Activated naive CD4-positive, alpha-beta T cell treated with Interleukin-2 at 50 U/mL for 16 hours (primary cell): ENCODE data around the gene PIP5K1C.
"Not testable (repeated sequence)": the region's sequence is repeated elsewhere in the genome, so short reads cannot be mapped to it uniquely, and the experiment has no call there.

ENCODE experiments used
- DNase-seq: peaks from one replicate; pipeline ENCODE4 v3.0.0-alpha.2; 2020

Gene PIP5K1C

GRCh38 chr19:3672993-3673392 lies 27.3 kb downstream of the PIP5K1C start:
- no peak for DNase-seq

GRCh38 chr19:3672575-3672948 lies 27.7 kb downstream of the PIP5K1C start:
- no peak for DNase-seq

DNA sequence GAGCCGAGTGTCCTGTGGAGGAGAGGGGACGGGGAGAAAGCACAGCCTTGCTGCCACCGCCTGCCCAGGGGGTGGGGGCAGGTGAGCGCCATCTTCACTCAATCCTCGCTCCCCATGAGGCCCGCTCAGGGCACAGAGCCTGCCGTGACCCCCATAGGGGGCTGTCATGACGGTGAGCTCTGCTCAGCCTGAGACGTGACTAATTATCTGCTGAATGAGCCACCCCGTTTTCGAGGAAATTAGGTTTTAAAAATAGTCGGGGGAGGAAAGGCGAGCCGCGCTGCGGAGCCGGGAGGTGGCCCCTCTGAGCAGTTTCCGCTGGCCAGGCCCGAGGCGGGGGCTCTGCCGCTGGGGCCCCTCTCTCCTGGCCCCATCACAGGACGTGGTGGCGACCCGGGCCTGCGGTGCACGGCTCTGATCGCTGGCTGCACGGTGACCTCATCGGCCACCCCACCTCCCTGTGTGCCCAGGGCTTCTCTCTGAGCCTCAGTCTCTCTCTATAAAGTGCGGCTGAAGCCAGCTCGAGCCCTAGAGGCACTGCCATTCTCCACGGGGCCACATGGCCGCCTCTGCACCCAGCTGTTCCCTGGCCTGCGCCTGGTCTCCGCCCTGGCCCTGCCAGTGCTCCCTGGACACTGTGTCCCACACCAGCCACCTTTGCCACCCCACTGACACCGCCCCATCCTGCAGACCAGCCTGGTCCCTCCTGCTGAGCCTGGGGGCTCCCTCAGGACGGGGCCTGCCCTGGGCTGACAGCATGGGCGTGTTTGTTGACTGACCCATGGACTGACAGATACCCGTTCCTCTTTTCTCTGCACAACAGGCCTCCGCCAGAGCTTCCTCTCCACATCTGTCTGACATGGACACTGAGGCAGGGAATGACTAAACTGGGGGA lies 28.3 kb downstream of the PIP5K1C start:
- peak; percentile 29 for DNase-seq

DNA sequence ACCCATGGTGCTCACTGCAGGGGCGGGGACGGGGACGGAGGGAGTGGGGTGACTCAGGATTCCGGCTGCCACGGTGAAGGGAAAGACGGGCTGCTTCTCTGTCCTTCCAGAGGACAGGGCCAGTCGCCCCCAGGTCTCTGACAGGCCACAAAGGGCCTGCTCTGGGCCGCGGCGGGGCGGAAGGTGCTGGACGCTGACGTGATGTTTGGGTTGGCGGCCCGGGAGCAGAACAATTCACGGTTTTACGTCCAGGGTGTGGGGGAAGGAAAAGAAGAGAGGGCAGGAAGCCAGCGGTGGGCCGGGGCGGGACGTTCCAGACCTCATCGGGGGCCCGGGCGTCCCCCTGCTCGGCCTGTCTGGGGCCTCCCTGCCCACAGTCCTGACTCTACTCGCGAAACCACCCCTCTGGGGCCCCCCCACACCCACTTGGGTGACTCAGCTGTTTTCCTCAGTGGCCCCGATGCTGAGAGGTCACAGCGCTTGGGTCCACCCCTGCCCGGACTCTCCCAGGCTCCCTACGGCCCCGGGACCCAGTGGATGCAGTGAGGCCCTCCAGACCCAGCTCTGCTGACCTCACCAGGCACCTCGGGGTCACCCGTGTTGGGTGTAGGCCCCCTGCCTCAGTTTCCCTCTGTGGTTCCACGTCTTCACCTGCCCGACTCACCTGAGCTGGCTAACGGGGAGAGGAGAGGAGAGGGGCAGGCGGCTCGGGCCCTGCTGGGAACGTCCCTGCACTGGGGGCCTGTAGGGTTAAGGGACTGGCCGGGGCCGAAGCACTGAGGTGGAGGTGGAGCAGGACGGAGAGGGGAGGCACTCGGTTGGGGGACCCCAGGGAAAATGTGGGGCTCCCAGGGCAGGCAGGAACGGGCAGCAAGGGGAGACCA lies 29.2 kb downstream of the PIP5K1C start:
- peak; percentile 57 for DNase-seq

- no peak for DNase-seq
These were observed 30.1 kb downstream of the PIP5K1C start for GRCh38 chr19:3669947-3670795.

GRCh38 chr19:3669082-3669946 lies 31.0 kb downstream of the PIP5K1C start:
- no peak for DNase-seq

- no peak for DNase-seq
These were observed 31.8 kb downstream of the PIP5K1C start for GRCh38 chr19:3668331-3669081.

GRCh38 chr19:3667766-3668165 lies 32.5 kb downstream of the PIP5K1C start:
- no peak for DNase-seq

DNA sequence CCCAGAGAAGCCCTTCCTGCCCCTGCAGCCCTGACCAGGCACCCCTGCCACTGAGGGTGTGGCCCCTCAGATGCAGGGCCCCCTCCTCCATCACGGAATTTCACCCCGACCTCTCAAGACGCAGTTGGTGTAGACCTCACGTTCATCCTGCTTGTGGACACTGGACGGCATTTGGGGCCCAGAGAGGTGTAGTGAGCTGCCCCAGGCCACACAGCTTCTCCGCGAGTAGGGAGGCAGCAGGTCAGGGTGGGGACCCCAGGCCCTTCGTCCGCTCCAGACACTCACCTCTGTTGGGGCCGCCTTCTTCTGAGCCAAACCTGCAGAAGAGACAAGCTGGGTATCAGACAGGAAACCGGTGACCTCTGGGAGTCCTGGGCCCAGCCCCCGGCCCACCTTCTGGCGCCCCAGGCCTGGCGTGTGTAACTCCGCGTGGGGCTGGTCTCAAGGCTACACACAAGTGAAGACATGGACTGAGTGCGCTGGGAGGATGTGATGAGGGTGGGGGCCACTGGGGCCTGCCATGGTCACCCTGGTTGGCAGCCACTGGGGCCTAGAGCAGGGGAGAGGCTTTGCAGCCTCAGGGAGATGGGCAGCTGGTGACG lies 33.1 kb downstream of the PIP5K1C start:
- DNase-seq, result no peak

GRCh38 chr19:3666545-3666856 lies 33.8 kb downstream of the PIP5K1C start:
- DNase-seq, result not testable (repeated sequence)

DNA sequence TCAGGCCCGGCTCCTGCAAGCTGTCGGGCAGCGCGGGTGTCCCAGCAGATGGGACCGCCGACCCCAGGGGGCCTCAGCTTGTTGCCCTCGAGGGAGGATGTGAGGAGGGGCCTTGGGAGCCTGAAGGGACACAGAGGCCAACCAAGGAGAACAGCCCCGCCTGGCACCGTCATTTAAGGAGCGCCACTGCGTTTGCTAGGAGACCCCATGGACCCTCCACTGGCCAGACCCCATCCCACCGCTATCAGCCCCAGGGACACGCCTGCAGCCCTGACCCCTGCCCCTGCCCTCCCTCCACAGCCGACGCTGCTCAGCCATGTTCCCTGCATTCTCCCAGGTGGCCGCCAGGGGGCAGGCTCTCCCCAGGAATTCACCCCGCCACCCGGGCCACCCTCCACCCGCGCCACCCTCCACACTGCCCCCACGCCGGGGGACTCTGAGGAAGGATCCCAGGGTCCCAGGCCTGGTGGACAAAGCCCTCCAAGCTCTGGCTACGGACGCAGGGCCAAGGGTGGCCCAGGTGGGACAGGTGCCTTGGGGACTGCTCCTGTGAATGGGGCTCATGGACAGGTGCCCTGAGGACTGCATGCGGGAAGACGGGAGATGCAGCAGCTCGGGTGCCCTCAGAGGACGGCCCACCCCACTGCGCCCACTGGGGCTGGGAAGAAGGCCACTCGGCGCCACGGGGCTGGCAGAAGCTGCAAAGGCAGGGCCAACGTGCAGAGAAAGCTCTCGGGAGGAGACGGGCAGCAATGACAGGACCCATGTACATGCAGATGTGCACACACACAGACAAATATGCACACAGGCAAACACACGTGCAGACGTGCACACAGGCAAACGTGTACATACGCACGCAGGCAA lies 34.4 kb downstream of the PIP5K1C start:
- peak; percentile 77 for DNase-seq

DNA sequence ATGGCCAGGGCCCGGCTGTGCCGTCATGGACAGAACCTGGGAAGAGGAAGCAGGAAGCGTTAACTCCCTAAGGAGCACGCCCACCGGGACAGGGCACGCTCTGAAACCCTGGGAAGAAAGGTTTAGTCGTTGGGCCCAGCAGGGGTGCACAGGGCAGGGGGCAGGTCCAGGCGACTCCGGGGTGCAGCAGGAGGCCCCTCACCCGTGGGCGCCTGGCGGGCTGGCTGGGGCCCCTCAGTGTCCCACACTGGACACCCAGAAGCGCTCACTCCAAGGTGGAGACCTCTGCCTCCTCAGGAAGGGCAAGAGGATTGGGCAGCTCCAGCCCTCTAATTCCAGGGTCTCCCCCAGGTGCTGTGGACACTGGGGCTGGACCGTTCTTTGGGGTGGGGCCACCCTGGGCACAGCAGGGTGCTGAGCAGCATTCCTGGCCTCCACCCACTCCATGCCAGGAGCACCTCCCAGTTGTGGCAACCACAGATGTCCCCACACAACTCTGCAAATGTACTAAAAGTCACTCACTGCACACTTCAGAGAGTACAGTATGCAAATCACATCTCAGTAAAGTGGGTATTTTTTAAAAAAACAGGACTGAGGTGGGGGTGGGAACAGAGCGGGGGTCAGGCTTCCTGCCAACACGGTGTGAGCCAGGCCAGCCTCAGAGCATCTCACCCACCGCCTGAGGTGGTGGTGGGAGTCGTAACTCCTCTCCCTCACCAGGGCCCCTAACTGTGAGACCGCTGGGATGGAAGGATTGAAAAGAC lies 35.2 kb downstream of the PIP5K1C start:
- DNase-seq, result no peak

DNA sequence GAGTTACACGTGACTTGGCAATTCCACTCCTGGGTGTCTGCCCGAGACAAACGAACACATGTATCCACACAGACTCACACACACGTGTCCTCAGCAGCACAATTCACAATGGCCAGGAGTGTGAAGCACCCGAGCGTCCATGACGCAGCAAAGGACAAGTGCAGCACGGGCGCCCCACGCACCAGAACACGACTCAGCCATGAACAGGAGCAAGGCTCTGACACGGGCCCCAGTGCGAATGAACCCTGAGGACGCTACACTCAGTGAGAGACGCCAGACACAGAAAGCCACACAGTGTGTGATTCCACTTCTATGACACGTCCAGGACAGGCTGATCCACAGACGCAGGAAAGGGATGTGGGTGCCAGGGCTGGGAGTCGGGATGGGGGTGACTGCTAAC lies 36.4 kb downstream of the PIP5K1C start:
- DNase-seq, result no peak

DNA sequence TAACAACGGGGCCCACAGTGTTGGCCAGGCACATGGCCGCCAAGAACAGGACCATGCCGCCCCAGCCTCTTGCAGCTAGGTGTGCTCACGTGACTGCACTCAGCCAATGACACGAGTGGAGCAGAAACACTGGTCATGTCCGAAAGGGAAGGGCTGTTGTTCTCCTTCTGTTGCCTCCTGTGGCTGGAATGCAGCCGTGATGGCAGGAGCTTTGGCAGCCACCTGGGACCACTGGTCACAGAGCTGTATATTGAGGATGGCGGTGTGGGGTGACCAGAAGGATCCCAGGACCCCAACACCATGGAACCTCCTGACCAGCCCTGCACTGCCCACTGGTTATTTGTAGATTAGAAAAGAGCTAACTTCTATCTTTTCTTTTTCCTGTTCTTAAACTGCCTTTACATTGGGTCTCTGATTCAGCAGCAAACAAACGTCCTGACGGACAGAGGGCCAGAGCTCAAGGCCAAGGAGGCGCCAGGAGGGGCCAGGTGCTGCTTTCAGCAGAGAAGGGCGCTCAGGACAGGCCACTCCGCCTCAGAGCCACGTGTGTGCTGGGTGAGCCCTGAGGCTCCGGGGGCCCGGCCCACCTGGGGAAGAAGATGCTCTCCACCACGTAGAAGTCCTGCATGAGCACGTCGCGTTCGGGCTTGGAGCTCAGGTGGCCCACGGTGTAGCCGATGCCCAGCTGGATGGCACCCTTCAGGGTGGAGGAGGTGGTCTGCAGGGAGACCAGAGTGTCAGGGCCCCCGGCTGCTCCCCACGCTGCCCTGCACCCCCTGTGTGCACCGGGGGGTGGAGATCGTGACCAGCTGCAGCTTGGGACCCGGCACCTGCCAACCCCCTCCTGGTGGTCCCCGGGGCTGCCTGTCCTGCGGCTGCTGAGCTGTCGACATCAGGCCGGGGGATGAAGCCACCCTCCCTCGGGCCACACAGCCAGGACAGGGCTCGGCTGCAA lies 38.7 kb downstream of the PIP5K1C start:
- DNase-seq, result no peak

- no peak for DNase-seq
These were observed 39.6 kb downstream of the PIP5K1C start for GRCh38 chr19:3660493-3661219.

DNA sequence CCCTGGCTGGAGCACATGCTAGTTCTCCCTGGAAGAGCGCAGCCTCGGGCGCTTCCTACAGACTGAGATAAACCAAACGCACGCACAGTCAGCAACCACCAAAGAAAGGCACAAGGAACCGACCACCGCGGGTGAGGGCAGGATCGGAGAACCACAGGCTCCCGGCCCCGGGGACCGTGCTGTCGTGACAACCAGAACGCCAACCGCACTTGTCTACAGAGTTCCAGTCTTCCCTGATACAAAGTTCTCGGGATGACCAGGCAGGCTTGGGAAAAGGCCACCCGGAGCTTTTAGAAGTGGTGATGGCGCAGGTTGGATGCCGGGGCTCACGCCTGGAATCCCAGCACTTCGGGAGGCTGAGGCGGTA lies 40.5 kb downstream of the PIP5K1C start:
- no peak for DNase-seq
